GM18499 (cell line): ENCODE data around the gene BSCL2.
"Not testable (repeated sequence)": the region's sequence is repeated elsewhere in the genome, so short reads cannot be mapped to it uniquely, and the experiment has no call there.

Experiments used
- ATAC-seq: cut with Tn5 transposase; IDR thresholded peaks from one replicate; pipeline ENCODE4 v1.9.1; 2021; ENCODE audit warnings: moderate number of reproducible peaks; ENCODE audit not compliant: insufficient read depth, unreplicated experiment

Gene BSCL2

DNA sequence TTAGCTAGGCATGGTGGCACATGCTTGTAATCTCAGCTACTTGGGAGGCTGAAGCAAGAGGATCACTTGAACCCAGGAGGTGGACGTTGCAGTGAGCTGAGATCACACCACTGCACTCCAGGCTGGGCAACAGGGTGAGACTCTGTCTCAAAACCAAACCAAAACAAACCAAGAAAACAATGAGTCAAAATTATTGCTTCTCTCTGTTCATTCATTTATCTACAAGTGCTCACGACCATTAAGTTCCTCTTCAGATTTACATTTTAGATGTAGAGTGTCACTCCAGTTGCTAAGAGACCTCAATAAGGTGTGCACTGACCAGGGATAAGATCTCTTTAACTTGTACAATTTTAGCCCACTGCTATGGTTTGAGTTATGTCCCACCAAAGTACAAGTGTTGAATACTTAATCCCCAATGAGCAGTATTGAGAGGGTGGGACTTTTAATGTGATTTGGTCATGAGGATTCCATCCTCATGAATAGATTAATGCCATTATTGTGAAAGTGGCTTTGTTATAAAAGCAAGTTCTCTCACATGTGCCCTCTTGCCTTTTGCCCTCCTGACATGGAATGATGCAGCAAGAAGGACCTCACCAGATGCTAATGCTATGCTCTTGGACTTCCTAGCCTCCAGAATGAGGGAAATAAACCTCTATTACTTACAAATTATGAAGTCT is 12.2 kb upstream of the BSCL2 start:
- ATAC-seq = no peak

DNA sequence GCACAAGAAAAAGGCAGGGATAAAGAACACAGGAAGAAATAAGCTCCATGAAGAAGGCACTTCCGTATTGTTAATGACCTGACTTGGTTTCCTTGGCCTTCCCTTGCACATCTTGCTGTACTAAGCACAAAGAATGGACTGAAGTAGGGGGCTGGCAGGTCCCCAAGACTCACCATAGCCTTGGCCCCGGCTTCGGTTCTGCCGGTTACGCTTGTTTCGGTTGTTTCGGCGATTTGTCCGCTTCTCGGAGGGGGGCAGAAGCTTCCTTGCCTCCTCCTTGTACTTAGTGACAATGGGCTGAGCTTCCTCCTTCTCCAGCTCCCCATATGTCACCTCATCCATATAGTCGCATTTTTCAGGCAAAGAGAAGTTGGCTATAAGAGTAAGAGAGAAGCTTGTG is 9.6 kb upstream of the BSCL2 start:
- no peak for ATAC-seq

DNA sequence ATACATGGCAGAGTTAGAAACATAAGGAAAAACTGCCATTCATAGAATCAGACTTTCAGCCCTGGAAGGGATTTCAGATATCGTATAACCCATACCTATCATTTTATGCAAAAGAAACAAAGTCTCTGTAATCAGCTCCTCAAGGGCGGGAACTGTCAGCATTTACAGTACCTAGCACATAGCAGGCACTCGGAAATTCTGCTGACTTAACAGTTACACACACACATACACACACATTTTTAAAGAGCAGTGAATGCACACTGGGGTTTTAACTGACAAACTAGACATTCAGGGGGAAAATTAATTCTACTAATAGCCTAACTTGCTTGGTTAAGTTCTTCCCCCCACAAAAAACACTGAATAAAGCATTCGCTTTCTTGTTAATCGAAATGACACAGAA is 9.0 kb upstream of the BSCL2 start:
- ATAC-seq = no peak

DNA sequence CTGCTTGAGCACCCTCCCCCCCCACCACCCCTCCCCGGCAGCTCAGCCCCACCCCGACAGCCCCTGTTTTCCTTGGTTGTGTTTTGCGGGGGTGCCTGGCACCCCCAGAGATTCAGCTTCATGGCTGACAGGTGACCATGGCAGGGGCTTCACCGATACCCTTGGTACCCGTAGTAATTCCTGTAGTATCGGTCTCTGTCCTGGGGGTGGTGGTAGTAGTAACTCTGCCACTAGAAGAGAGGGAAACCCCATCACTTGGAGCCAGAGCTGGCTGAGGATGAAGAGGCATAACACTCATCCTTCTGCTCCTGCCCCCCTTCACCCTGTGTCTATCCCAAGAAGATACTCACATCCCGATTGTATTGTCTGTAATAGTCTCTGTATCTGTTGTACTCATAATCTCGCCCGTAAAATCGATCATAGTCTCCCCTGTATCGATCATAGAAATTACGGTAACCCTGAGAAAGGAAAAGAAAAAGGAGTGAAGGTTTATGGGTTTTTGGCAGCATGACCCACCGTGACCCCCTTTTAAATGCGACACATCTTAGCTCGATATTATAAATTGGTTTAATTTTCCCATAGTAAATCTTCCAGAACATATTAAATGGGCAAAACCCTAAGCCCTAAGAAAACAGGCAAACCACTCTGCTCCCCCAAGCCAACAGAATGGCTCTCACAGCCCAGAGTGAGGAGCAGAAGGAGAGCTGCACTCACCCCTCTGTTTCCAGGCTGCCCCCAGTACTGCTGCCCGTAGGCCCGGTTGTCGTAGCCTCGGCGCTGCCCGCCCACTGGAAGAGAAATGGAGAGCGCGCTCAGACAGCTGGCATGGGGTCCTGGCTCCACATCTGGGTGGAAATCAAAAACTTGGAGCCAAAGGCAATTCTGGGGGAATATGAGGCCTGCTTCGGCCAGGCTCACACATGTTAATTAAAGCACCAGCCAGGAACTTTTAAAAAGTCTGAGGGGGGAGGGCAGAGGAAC is 8.2 kb upstream of the BSCL2 start:
- no peak for ATAC-seq

DNA sequence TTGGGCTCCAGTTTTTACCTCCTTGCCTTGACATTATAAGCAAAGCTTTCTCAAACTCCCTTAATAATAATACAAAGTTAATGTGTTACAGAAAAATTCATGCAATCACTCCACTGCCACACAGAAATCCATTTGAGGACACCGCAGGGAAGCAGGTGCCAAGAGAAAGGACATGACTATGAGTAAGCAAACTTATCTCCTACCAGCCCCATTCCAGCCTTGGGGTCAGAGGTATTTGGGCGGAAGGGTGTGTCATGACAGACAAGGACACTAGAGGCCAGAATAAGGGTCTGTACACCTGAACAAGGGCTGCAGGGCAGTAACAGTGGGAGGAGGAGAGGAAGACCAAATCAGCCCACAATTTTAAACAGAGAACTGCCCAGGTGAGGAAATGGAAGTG is 6.1 kb upstream of the BSCL2 start:
- ATAC-seq = no peak

DNA sequence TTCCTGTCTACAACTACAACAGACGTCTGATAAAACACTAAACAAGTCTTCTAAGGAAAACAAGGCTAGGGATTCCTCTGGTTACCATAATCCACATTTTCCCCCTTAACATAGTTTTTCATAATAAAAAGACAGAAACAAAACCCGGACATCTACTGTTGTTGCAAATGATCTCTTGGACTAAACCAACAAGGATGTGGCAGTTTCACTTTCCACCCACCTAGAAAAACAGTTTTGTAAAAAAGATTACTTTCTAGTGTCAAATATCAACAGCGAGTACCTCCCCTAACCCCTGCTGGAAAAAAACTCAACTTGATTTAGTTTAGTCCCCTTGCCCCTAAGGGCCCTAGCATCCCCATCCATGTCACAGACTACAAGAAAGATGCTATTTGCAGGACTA is 5.6 kb upstream of the BSCL2 start:
- ATAC-seq = no peak

DNA sequence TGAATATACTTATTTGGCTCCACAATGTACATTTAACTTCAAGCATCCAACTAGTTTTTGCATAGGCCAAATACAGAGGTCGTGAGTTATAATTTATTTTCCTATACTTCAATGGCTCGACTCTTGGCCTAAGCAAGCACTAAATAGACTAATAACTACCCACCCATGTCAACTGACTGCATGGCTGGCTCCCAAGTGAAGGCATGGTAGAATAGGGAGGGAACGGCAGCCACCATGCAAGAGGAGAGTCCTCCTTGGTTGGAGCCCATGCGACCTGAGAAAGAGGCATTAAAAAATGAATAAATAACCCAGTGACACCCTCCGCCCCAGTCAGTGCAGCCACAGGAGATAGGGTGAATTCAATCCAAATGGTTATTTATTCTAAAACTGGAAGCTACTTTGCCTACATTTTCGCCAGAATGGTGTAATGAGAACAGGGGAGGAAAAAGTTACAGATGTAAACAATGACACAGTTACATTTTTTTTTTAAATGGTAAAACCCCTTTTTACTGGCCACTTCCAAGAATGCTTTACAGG is 5.1 kb upstream of the BSCL2 start:
- no peak for ATAC-seq

DNA sequence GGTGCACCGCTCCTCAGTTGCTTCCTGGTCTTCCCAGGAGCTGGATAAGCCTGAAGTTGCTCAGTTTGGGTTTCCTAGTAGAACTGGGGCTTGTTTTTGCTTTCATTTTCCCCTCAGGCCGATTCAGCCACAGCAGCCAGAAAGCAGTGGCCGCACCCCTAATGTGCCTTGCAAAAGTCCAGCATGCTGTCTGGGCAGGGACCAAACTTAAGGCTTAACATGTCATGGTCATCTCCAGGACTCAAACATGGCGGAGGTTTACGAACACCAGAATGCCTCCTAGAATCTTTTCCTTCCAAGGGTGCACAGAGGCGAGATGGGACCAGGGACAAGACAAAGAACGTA is 2.7 kb upstream of the BSCL2 start:
- no peak for ATAC-seq

DNA sequence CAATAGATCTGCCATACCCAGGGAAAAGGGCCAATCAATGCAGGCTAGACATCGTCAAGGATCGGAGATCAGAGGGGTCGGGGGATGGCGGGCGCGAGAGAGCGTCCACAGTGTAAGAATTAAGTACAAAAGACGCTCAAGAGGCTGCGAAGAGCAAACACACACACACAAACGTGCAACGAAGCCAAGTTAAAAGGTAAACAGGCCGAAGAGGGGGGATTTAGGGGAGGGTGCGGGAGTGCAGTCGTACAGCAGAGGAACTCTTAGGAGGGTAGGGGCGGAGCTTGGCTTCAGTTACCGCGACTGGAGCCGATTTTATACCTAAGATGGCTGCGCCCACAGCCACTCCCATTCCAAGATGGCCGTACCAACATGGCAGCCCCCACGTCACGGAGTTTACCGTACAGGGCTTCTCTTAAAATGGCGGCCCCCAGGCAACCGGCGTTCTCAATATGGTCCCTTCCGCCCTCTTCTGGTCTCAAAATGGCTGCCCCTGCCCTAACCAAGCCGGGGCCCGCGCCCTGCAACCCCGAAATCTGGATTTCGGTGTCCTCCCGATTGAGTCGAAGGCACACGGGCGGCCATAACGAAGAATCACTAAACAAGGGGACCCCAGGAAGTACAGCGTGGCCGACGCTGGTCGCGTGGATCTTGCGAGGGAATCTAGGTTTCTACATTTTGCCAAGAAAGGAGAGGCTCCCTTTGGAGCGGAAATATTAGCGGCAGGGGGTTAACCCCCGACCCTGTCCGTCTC is 2.2 kb upstream of the BSCL2 start:
- peak; percentile 46 for ATAC-seq

DNA sequence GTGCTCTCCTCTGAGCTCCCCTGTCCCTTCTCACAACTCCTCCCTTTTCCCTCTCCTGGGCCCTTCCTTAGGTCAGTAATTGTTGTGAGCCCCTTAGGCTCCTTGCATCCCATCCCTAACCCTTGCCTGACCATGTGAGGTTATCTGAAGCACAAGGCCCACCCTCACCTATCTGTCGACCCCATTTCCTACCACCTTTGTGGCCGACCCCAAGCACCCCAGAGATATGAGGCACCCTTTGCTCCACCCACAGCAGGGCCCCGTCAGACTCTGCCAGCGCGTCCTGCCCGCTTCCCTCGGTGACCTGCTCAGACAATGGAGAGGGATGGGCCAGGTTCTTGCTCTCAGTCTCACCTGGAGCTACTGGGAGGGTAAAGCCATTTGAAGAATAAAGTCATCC is 1.6 kb upstream of the BSCL2 start:
- ATAC-seq = no peak

DNA sequence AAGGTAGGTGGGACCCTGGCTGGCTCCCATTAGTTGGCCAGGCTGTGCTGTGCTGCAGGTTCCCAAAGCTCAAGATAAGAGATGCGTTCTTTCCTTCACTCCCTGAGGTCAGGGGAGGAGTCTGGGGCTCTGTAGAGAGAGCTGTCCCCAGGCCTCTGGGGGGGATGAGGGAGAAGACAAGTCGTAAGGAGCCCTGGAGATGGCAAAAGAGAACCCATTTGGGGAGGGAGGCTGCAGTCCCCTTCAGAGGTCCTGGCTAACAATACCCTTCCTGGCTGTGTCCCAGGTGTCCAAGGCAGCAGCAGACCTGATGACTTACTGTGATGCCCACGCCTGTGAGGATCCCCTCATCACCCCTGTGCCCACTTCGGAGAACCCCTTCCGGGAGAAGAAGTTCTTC is 1.2 kb upstream of the BSCL2 start:
- ATAC-seq = no peak

DNA sequence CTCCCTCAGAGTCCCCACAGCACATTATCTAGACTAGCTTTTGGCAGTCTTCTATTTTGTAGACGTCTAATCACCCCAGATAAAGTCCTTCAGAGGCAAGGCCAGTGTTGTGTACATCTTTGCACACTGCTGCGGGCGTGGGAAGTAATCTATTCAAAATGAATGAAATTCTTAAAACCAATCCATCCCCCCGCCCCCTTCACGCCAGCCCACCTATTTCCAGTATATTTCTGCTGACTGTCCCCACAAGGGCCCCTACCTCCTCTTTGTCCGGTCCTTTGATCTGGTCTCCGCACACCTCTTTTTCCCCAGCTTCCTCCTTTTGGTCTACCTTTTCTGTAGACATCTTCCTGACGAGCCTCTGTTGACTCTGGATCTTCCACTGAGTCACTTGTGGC is 375 bp downstream of the BSCL2 start:
- ATAC-seq = no peak

DNA sequence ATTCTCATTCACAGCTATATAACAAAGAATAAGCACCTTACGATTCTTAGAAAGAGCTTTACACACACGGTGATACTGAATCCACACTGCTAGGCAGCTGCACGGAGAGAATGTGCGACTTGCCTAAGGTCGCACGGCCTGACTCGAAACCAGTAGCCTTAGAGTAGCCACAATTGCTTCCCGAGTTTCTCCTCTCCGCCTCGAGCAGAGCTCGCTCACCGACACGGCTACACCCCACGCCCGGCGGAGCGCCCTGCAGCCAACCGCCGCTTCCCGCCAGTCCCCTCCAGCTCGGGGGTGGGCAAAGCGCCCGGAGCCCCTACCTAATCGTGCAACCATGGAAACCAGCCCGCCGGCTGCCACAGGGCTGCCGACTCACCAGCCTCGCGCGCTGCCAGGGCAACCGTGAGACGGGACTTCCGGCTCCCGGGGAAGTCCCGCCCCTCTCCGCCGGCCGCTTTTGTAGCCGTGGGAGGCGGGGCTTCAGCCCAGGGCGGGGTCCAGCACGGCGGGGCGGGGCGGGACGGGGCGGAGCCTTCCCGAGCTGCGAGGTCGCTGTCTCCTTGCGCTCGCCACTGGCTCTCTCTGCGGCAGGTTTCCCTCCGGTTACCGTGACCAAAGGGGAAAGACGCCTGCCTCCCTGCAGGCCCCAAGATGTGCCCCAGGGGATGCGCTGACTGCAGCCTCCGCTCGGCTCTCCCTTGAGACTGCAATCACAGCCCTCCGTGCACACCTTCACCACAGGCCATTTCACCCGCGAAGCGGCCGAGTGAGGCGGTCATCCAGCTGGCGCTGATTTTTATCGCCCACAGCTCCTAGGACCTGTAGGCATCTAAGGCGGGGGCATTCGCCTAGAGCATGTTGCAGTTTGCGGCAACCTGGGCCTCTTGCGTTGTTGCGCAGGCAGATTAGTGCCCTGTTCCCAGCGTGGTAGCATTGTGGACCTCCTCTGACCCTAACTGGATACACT is 1.1 kb downstream of the BSCL2 start:
- no peak for ATAC-seq

DNA sequence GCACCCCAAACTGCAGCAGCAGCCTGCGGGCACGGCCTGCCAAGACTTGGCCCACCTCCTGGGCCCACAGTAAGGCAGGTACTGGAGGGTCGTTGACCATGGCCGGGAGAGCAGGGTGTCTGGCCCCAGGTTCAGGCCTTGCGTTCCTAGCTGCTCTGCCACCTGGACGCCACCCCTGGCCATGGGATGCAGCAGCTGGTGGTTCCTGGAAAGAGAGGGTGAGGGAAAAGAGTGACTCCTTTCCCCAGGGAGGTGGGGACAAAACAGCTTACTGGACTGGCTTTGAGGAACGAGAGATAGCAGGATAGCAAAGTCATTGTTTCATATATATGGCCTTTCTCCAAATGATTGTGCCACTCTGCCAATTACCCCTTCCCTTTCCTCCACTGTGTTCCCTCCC is 1.8 kb downstream of the BSCL2 start:
- ATAC-seq = no peak

DNA sequence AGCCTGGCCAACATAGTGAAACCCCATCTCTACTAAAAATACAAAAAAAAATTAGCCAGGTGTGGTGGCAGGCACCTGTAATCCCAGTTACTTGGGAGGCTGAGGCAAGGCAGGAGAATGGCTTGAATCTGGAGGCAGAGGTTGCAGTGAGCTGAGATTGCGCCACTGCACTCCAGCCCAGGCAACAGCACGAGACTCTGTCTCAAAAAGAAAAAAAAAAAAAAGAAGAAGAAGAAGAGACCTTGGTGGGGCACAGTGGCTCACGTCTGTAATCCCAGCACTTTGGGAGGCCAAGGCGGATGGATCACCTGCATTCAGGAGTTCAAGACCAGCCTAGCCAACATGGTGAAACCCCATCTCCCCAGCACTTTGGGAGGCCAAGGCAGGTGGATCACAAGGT is 3.3 kb downstream of the BSCL2 start:
- not testable (repeated sequence) for ATAC-seq

DNA sequence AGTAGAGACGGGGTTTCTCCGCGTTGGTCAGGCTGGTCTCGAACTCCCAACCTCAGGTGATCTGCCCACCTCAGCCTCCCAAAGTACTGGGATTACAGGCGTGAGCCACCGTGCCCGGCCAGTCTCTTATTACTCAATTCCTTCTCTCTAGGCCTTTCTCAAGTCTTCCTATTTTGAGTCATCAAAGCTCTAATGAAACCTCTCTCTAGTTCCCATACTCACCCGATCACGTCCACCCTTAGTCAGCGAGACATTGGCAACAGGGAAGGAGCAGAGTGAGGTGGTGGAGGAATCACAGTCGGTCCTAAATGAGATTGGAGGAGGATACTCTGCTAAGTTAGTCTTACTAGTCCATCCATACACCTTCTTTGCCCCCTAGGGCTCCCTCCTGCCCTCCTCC is 5.0 kb downstream of the BSCL2 start:
- ATAC-seq = no peak

DNA sequence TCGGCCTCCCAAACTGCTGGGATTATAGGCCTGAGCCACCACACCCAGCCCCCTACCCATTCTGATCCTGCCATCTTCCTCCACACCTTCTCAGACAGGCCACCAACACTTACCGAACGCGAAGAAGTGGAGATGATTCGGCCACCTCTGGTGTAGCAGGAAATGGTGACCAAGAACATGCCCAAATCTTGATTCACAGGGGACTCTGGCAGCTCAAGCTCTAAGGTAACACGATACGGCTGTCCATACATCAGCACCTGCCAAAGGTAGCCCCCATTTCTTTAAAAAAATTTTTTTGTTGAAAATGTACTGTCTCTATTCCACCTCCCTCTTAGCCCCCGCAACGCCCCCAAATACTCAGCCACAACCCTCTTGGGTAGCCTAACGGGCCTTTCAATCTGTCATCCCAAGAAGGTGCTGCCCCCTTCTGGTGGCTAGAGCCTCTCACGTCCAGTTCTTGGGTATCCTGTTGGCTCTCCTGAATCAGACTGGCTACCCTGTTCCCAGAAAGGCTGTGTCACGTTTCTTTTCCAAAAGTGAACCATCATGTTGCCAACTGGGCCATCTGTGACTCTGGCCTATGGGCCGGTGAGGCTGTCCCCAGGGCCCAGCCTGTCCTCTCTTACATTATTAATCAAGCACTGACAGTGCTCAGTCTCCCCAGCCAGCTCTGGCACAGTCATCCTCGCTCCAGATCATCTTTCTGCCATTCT is 12.6 kb downstream of the BSCL2 start:
- ATAC-seq = no peak

DNA sequence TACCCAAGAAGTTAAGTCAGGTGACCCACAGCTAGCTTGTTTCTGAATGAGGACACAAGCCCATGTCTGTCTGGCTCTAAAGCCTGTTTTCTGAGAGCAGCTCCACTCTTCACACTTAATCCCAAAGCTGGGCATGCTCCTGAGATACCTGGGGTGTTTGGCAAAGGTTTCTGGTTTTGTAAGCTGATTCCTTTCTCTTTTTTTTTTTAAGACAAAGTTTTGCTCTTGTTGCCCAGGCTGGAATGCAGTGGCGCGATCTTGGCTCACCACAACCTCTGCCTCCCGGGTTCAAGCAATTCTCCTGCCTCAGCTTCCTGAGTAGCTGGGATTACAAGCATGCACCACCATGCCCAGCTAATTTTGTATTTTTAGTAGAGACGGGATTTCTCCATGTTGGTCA is 13.6 kb downstream of the BSCL2 start:
- ATAC-seq = not testable (repeated sequence)
